T-helper 2 cell treated with Interferon-gamma antibody and Interleukin-4, amounts not matched to agents 100 ng/mL and 5 ng/mL, for 36 hours (primary cell): Measurements from ENCODE around the gene GTF2H3. TPM values are rescaled to one million over a fixed set of nuclear protein-coding genes. Genes with fewer than 3 reads are reported as not detected.

Source experiments
- intact Hi-C: fragments of 100-400 bp; cut with micrococcal nuclease; formaldehyde crosslinking; loops from one replicate; pipeline ENCODE4 v1.15.1; 2023
- total RNA-seq: library from RNA; stranded (reverse); gene quantifications from 2 replicates; pipeline ENCODE4 v1.2.3, GENCODE V29; 2022

GTF2H3 gene
- total RNA-seq, 1 donor from 2014 or later = 49.6 TPM

DNA sequence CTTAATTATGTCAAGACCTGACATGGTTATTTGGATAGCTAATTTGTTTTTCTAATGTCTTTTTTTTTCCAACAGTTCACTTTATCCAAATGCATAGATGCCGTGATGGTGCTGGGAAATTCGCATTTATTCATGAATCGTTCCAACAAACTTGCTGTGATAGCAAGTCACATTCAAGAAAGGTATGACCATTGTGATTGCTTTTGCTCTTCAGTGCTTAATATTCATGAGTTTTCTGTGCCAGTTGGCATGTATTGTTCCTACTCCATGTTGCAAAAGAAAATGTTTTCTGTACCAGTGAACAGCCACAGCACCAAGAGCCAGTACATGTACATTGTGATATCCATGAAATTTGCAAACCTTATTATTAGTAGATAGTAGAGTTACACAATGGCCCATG, 11.8 kb downstream of the GTF2H3 start:
- intact Hi-C loops = no loop called here

DNA sequence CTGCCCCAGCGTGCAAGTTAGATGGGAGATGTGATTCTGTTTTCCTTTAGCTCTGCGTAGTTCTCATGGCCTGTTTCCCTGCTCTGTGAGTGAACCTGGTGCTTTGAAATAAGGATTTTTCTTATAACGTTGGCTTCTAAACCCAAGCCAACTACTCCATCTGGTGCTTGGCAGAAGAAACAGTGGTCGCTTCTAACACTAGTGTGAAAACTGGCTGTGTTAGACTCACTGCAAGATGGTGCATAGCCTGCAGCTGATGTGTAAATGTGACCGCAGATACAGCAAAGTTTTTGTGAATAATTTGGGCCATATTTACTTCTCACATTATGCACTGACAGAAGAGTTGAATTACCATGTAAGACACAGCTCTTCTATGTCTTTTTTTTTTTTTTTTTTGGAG, 12.2 kb downstream of the GTF2H3 start:
- intact Hi-C loops = no loop called here

DNA sequence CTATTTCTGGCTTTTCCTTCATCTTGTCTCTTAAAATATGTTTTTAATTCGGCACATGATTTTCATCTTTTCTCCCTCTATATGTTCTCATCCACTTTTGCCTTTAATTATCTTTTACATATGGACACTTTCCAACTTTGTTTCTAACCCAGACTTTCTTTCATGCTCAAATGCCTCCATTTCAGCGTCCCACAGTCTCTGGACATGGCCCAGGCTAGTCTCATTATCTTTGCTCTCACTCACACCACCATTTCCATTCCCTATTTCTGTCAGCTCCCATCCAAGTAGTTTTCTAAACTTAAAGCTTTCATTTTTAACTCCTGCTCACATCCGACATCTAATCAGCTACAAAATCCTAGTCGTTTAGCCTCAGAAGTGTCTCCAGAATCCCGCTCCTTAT, 14.8 kb downstream of the GTF2H3 start:
- intact Hi-C loops = no loop called here

- intact Hi-C loops = no loop called here
These were observed 20.6 kb downstream of the GTF2H3 start for GRCh38 chr12:123654129-123654701.

- intact Hi-C loops = no loop called here
These were observed 21.8 kb downstream of the GTF2H3 start for GRCh38 chr12:123655420-123655819.

- intact Hi-C loops = no loop called here
These were observed 22.8 kb downstream of the GTF2H3 start for GRCh38 chr12:123656392-123656791.

DNA sequence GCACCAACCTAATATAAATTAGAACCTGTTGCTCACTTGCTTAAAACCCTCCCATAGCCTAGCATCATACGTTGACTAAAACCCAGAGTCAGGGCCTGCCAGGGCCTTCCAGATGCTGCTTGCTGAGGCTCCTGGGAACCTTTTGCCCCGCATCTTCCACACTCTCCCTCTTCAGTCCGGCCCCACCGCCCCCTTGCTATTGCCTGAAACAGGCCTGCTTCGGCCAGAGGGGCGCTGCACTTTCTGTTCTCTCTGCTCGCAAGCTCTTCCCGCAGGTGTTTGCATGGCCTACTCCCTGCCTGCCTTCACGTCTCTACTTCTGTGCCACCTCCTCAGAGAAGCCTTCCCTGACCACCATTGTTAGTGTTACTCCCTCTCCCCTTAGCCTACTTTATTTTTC, 23.6 kb downstream of the GTF2H3 start:
- intact Hi-C loops = no loop called here

GRCh38 chr12:123659996-123660727, 26.5 kb downstream of the GTF2H3 start:
- intact Hi-C loops = no loop called here

GRCh38 chr12:123667771-123668170, 34.1 kb downstream of the GTF2H3 start:
- intact Hi-C loops = no loop called here

GRCh38 chr12:123670882-123671728, 37.5 kb downstream of the GTF2H3 start, which contains the start of gene TCTN2:
Gene TCTN2 (plus strand): TSS chr12:123671113. CDS start chr12:123671241, 128 bp downstream.
- intact Hi-C loops = loop anchor here (1.0 kb wide), 1 partner anchor 38 kb away; the partner anchor contains the start of genes EIF2B1 and GTF2H3

DNA sequence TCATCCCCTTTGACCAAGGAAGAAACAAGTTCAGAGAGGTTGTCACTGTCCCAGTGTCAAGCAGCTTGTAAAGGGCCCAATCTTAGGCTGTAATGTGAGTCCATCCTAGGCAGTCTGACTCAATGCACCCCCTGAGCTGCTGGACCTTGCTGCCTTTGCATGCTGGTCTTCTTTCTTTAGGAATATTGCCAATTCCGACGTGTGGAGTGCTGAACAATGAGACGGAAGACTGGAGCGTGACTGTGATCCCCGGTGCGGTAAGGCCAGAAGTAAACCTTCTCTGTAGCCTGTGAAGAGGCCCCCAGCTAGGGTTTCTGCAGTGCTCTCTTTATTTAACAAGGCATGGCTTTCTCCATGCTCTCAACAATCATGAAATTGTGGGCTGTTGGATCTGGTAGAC, 38.2 kb downstream of the GTF2H3 start:
- intact Hi-C loops = loop anchor here (1.0 kb wide), 1 partner anchor 39 kb away; the partner anchor contains the start of genes EIF2B1 and GTF2H3

- intact Hi-C loops = no loop called here
These were observed 41.8 kb downstream of the GTF2H3 start for GRCh38 chr12:123675436-123675835.

DNA sequence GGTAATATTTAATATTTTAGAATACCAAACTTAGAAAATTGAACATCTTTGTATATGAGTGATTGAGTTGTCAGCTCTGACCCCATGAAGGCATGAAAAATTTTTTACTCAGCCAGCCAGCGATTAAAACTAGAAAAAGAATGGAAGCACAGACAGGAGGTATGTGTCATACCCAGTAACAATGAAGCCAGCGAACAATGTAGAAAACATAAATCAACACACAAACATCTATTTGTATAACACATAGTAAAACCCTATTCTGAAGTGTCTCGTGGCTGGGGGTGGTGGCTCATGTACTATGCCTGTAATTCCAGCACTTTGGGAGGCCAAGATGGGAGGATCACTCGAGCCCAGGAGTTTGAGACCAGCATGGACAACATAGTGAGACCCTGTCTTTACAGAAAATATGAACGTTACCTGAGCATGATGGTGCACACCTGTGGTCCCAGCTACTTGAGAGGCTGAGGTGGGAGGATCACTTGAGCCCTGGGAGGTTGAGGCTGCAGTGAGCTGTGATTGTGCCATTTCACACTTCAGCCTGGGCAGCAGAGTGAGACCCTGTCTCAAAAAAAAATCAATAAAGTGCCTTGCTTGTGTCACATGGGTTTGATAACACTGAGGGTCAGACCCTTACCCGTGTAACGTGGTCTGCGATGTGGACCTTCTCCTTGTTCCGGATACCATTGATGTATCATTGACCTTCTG, 43.1 kb downstream of the GTF2H3 start:
- intact Hi-C loops = no loop called here

DNA sequence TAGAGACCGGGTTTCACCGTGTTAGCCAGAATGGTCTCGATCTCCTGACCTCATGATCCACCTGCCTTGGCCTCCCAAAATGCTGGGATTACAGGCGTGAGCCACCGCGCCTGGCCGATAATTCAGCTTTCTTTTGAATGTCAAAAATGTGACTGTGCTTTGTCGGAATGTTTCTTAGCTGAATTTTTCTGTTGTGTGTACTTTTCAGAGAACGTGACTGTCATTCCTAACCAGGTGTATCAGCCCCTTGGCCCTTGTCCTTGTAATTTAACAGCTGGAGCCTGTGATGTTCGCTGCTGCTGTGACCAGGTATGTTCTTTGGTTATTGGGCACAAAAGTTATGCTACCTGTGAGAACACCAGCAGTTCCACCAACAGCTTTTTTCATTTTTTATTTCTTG, 45.4 kb downstream of the GTF2H3 start:
- intact Hi-C loops = no loop called here

GRCh38 chr12:123681605-123682004, 48.0 kb downstream of the GTF2H3 start:
- intact Hi-C loops = no loop called here

- intact Hi-C loops = no loop called here
These were observed 50.3 kb downstream of the GTF2H3 start for GRCh38 chr12:123683964-123684363.

- intact Hi-C loops = no loop called here
These were observed 53.1 kb downstream of the GTF2H3 start for GRCh38 chr12:123686636-123687190.

DNA sequence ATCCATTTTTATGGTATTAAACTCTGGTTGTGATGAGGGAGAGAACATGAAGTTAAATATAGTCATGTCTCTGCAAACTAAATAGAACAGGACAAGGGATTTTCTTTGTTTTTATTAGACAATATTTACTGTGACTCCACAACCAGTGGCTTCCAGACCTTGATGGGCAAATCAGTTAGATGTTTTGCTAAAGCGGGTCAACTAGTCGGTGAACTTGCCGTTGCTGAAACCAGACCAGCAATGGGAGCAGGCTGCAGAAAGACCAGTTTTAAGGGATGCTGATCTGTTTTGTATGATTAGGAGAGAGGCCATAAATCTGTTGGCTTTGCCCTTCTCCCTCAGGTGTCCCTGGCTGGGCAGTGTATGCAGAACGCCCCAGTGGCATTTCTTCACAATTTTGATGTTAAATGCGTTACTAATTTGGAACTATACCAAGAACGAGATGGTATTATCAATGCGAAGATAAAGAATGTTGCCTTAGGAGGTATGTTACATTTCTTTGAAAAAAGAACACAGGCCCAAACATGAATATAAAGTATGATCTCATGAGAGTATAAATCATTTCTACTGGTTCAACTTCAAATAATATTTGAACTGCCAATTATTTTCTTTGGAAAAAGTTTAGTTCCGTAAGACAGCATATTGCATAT, 56.7 kb downstream of the GTF2H3 start:
- intact Hi-C loops = no loop called here

DNA sequence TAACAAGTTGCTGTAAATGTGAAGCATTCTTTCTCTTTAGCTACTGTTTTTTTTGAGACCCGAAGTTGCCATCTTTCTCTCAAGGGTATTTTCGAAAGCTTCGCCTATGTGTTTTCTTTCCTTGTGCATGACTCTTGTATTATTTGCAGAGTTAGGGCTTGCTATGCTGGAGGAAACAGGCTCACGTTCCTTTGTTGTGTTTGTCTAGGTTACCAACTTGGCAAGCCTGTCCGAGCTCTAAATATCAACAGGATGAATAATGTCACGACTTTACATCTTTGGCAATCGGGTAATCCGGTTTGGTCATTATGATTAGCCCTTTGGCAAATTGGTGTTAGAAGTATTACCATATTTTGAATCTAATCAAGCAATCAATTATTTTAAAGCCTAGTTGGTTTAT, 62.6 kb downstream of the GTF2H3 start:
- intact Hi-C loops = no loop called here

DNA sequence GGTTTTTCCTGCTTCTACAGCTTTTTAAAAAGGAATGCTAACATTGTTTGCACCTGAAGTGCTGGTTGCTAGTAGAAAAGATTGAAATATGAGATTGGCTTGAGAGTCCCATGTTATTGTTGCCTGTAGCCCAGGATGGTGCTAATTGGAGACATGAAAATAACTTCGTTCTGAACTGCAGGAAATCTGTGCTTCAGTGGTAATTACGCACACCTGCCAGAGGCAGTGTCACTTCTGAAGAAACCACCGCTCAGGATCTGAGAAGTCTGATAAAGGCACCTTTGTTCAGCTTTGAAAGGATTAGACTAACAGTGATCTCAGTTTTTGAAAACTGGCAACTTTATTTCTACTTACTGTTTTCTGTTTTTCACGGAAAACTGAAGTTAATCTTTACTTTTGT, 63.0 kb downstream of the GTF2H3 start:
- intact Hi-C loops = no loop called here

- intact Hi-C loops = no loop called here
These were observed 72.3 kb downstream of the GTF2H3 start for GRCh38 chr12:123705935-123706334.
